ENCODE data around the gene PLA1A. TPM values are rescaled to one million over a fixed set of nuclear protein-coding genes. Genes with fewer than 3 reads are reported as not detected.

Gene PLA1A
- total RNA-seq, 1 donor from 2014 or later, result 1.7 TPM

DNA sequence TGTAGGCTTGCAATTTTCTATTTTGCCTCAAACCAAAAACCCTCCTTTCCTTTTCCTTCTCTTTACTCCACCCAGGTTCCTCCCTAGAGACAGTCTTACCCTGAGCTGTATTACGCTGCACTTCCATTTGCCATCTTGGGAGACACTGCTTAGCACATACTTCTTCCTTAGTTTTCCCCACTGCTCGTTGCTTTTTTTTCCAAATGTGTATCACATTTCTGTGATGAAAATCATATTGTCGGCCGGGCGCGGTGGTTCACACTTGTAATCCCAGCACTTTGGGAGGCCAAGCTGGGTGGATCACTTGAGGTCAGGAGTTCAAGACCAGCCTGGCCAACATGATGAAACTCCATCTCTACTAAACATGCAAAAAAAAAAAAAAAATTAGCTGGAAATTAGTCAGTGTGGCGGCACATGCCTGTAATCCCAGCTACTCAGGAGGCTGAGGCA is 33.2 kb downstream of the PLA1A start:
- Histone ChIP-seq H3K27me3 (no peaks in the 10 kb centered on the region), H3K4me1 (peaks cover 16% of the 10 kb centered on the region), H3K4me3 (no peak overlapping the region), H3K9me3 (no peaks in the 10 kb centered on the region), H3K27ac (peak overlapping the region; percentile 76), H3K36me3 (no peaks in the 10 kb centered on the region)
- intact Hi-C loops (cut with DNase I), result no loop called here
- no peak for DNase-seq (ENCODE audit: extremely low spot score in 2 of 2)
- TF ChIP-seq POLR2AphosphoS5 (IDR thresholded peaks at IDR 0.05; ENCODE audit: insufficient read depth in 1 of 2, low read depth in 1 of 2), result no peak
- TF ChIP-seq, protein P1, sequence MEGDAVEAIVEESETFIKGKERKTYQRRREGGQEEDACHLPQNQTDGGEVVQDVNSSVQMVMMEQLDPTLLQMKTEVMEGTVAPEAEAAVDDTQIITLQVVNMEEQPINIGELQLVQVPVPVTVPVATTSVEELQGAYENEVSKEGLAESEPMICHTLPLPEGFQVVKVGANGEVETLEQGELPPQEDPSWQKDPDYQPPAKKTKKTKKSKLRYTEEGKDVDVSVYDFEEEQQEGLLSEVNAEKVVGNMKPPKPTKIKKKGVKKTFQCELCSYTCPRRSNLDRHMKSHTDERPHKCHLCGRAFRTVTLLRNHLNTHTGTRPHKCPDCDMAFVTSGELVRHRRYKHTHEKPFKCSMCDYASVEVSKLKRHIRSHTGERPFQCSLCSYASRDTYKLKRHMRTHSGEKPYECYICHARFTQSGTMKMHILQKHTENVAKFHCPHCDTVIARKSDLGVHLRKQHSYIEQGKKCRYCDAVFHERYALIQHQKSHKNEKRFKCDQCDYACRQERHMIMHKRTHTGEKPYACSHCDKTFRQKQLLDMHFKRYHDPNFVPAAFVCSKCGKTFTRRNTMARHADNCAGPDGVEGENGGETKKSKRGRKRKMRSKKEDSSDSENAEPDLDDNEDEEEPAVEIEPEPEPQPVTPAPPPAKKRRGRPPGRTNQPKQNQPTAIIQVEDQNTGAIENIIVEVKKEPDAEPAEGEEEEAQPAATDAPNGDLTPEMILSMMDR (IDR thresholded peaks at IDR 0.05), result no peak
- TF ChIP-seq POLR2A (IDR thresholded peaks at IDR 0.05), result no peak

DNA sequence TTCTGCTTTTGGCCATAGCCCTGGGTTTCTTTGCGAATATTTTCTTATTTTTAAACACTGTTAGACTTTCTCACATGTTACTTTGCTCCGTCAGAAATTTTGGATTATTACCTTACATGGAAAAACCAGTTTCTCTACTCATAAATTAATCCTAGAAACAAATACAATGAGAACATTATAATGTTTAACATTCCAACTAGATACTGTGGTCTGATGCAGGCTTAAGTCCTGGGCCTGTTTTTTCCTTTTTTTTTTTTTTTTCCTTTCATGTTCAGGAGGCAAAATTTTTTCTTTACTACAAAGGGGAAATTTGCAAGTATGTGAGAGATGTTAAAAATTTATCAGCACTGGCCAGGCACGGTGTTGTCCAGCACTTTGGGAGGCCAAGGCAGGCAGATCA is 33.8 kb downstream of the PLA1A start:
- Histone ChIP-seq H3K4me3 (no peak overlapping the region), H3K36me3 (no peaks in the 10 kb centered on the region), H3K27me3 (no peaks in the 10 kb centered on the region), H3K9me3 (no peaks in the 10 kb centered on the region), H3K4me1 (peaks cover 16% of the 10 kb centered on the region), H3K27ac (peak overlapping the region; percentile 76)
- DNase-seq (ENCODE audit: extremely low spot score in 2 of 2), result no peak
- TF ChIP-seq POLR2A (IDR thresholded peaks at IDR 0.05), result no peak
- TF ChIP-seq POLR2AphosphoS5 (IDR thresholded peaks at IDR 0.05; ENCODE audit: insufficient read depth in 1 of 2, low read depth in 1 of 2), result no peak
- TF ChIP-seq, protein P1 (IDR thresholded peaks at IDR 0.05), result no peak
- intact Hi-C loops (cut with DNase I), result no loop called here

DNA sequence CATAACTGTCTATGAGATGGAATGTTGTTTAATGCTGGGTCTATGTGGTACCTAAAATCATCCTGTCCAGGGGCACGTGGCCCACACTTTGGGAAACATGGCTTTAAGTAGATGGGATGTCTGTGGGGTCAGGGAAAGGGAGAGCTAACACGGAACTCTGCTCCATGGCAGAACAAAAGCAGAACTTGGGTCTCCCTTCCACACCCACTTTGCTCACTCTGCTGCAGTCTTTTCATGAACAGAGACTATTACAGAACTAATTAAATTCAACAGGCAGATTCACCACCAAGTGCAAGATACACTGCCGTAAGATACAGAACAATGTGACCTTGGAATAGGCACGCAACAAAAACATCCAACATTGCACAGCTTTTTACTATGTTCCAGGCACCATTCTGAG is 34.5 kb downstream of the PLA1A start:
- H3K27me3 ChIP-seq, result no peaks in the 10 kb centered on the region
- peak overlapping the region; percentile 76 for H3K27ac ChIP-seq
- peaks cover 22% of the 10 kb centered on the region for H3K4me1 ChIP-seq
- no peak for DNase-seq (ENCODE audit: extremely low spot score in 2 of 2)
- H3K9me3 ChIP-seq, result no peaks in the 10 kb centered on the region
- H3K4me3 ChIP-seq, result no peak overlapping the region
- no peaks in the 10 kb centered on the region for H3K36me3 ChIP-seq
- intact Hi-C loops (cut with DNase I), result no loop called here
- TF ChIP-seq POLR2A (IDR thresholded peaks at IDR 0.05) (no peak), POLR2AphosphoS5 (IDR thresholded peaks at IDR 0.05; ENCODE audit: insufficient read depth in 1 of 2, low read depth in 1 of 2) (no peak)
- TF ChIP-seq, protein P1 (IDR thresholded peaks at IDR 0.05), result no peak

DNA sequence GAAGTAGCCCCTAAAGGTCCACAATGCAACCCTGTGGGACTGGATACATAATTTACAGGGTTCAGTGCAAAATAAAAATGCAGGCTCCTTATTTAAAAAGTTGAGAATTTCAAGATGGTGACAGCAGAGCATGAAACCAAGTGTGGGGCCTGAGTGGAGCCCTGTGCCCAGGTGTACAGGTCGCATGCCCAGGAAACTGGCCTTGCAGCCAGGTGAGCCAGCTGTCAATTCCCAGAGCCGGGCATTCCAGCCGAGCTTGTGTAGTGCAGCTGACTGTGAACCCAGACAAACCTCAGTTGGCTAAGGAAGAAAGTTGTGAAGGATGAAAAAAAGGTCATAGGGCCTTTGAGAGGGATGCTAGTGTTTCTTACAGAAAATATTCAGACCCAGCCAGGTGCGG is 35.1 kb downstream of the PLA1A start:
- Histone ChIP-seq H3K36me3 (no peaks in the 10 kb centered on the region), H3K9me3 (no peaks in the 10 kb centered on the region), H3K27ac (no peak overlapping the region), H3K27me3 (no peaks in the 10 kb centered on the region), H3K4me3 (no peak overlapping the region), H3K4me1 (peaks cover 28% of the 10 kb centered on the region)
- intact Hi-C loops (cut with DNase I), result no loop called here
- DNase-seq (ENCODE audit: extremely low spot score in 2 of 2), result no peak
- TF ChIP-seq POLR2A (IDR thresholded peaks at IDR 0.05), result no peak
- no peak for TF ChIP-seq POLR2AphosphoS5 (IDR thresholded peaks at IDR 0.05; ENCODE audit: insufficient read depth in 1 of 2, low read depth in 1 of 2)

DNA sequence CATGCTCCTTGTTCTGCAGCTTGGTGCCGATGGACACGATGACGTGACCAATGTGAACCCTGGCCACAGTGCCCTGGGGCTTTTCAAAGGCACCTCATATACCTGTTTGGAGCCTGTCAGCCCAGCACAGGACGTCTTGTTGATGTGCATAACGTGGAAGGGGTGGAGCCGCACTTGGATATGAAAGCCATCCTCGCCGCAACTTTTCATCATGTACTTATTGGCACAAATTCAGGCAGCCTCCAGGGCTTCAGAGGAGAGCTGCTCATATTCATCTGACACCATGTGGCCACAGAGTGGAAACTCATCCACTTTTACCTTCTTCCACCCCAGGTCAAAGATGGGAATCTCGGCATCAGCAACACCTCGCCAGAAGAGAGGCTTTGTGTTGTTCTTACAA is 38.0 kb downstream of the PLA1A start:
- intact Hi-C loops (cut with DNase I), result no loop called here
- TF ChIP-seq POLR2AphosphoS5 (IDR thresholded peaks at IDR 0.05; ENCODE audit: insufficient read depth in 1 of 2, low read depth in 1 of 2), result no peak
- TF ChIP-seq, protein P1 (IDR thresholded peaks at IDR 0.05), result no peak
- no peak for TF ChIP-seq POLR2A (IDR thresholded peaks at IDR 0.05)
- H3K4me3 ChIP-seq, result no peak overlapping the region
- H3K4me1 ChIP-seq, result peaks cover 28% of the 10 kb centered on the region
- H3K27me3 ChIP-seq, result no peaks in the 10 kb centered on the region
- DNase-seq (ENCODE audit: extremely low spot score in 2 of 2), result no peak
- no peaks in the 10 kb centered on the region for H3K9me3 ChIP-seq
- no peak overlapping the region for H3K27ac ChIP-seq
- no peaks in the 10 kb centered on the region for H3K36me3 ChIP-seq
